IPS-18c (cell line): ENCODE results near the gene FBXL16.
A peak's percentile ranks its signal among the peaks of the same experiment; 100 is the strongest.
"Not testable (repeated sequence)": the region's sequence is repeated elsewhere in the genome, so short reads cannot be mapped to it uniquely, and the experiment has no call there.

Experiments used
- H3K4me3 ChIP-seq: 2 replicates; pipeline ENCODE4 v1.7.0; 2013; ENCODE audit warnings: low read depth, mild to moderate bottlenecking, low read length, moderate library complexity; ENCODE audit not compliant: insufficient read depth
- H3K9me3 ChIP-seq: one replicate; pipeline ENCODE4 v1.6.1; 2013; ENCODE audit warnings: mild to moderate bottlenecking, low read length, moderate library complexity; ENCODE audit not compliant: control insufficient read depth, insufficient read depth

The FBXL16 gene

GRCh38 chr16:716768-717325, 11.2 kb upstream of the FBXL16 start:
- H3K9me3 ChIP-seq = no peaks in the 10 kb centered on the region
- H3K4me3 ChIP-seq = peak overlapping the region; percentile 56

DNA sequence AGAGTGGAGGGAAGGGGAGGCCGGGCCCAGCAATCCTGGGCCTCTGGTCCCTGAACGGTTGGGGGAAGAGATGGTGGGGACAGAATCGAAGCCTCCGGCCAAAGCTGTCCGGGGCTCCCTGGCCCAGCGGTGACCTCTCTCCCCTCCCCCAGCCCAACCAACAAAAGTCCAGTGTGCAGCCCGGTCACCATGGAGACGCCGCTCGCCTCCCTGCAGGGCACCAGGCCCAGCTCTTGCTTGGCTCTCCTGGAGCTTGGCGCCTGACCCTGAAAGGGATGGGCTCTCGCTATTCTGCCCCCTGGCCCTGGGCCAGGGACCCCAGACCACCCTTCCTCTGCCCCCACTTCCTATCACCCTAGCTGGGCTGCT, 10.6 kb upstream of the FBXL16 start:
- Histone ChIP-seq H3K4me3 (peak overlapping the region; percentile 56), H3K9me3 (no peaks in the 10 kb centered on the region)

DNA sequence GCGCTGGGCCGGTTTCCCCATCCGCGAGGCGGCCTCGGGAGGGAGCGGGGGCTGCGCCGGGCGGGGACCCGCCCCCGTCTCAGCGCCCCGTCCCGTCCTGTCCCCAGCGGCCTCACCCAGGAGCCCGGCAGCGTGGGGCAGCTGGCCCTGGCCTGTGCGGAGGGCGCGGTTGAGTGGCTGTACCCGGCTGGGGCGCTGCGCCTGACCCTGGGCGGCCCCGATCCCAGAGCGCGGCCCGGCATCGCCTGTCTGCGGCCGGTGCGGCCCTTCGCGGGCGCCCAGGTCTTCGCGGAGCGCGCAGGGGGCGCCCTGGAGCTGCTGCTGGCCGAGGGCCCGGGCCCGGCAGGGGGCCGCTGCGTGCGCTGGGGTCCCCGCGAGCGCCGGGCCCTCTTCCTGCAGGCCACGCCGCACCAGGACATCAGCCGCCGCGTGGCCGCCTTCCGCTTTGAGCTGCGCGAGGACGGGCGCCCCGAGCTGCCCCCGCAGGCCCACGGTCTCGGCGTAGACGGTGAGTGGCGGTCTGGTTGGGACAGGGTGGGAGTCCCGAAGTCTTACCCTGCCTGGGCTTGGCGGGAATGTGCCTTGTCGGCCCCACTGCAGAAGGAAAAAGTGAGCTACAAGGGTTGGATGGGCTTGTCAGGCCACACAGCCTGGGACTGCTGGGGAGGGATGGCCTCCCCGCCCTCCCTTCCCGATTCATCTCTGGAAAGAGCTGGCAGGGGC, 10.0 kb upstream of the FBXL16 start:
- Histone ChIP-seq H3K9me3 (no peaks in the 10 kb centered on the region), H3K4me3 (peak overlapping the region; percentile 56)

DNA sequence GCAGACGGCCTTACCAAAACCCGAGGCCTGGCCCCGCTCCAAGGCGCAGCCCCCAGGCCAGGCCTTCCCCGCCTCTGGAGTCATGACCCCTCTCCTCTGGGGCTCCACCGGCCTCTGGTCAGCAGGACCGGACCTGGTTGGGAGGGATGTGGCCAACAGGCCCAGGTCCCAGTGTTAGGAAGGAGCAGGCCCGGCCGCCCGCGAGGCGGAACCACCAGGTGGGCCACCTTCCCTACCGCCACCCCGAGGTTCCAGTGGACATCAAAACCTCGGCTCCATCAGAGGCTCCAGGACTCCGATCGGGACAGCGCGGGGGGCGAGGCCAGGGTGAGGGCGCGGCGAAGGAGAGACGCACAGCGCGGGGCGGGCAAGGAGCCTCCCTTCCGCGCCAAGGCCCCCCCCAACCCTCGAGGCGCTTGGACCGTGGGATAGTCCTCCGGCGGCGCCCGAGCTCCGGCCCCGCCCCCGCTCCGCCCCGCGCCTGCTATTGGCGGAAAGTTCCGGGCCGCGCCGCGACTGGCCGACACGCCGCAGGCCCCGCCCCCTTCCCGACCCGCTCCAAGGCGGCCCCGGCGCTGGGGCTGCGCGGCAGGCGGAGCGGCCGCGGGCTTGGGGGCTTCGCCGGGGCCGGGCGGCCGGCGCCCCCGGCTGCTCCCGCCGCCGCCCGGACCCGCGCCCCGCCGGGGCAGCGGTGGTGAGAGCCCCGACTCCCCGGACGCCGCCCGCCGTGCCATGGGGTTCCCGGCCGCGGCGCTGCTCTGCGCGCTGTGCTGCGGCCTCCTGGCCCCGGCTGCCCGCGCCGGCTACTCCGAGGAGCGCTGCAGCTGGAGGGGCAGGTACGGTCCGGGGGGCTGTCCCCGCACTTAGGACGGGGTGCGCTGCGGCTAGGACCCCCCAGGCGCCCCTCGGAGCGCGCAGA, 9.2 kb upstream of the FBXL16 start, which contains the start of gene METRN:
Gene METRN, plus strand, starts transcription at position 561 of the 919 bp plus-strand sequence. Its CDS starts 172 bp downstream, at position 733.
- Histone ChIP-seq H3K9me3 (no peaks in the 10 kb centered on the region), H3K4me3 (peak within 1 kb of the TSS; percentile 56)

GRCh38 chr16:714079-714478, 8.5 kb upstream of the FBXL16 start:
- no peak overlapping the region; the same call in 1 of the 2 replicates for H3K4me3 ChIP-seq
- H3K9me3 ChIP-seq = no peaks in the 10 kb centered on the region

DNA sequence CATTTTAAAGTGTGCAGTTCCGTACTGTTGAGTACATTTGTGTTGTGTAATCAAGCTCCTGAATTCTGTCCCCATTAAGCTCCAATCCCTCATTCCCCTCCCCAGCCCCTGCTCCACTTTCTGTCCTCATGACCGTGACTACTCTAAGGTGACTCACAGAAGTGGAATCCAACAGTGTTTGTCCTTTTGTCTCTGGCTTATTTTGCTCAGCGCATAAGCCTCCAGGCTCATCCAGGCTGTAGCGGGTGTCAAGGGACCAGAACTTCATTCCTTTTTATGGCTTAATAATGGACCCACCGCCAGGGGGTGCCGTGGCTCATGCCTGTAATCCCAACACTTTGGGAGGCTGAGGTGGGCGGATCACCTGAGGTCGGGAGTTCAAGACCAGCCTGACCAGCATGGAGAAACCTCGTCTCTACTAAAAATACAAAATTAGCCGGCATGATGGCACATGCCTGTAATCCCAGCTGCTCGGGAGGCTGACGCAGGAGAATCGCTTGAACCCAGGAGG, 7.2 kb upstream of the FBXL16 start:
- not testable (repeated sequence) for H3K9me3 ChIP-seq, H3K4me3 ChIP-seq

- no peak overlapping the region for H3K4me3 ChIP-seq
- H3K9me3 ChIP-seq = no peaks in the 10 kb centered on the region
These were observed 6.1 kb upstream of the FBXL16 start for GRCh38 chr16:711548-712320.

DNA sequence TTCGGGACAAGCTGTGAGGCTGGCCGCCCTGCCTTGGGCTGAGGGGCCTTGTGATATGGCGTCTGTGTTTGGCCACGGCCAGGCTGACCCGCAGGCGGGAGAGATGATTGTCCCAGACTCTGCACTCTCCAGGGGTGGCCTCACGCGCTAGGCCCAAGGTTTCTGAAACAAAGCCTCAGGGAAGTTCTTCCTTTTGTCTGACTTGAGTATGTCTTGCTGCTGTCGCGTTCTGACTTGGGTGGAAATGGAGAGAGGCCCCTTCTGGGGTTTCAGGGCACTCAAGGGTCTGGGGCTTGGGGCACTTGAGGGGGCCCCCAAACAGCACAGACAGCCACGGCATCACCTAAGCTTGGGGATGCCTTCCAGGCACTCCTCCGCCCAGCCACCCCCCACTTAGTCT, 5.5 kb upstream of the FBXL16 start:
- Histone ChIP-seq H3K4me3 (no peak overlapping the region), H3K9me3 (no peaks in the 10 kb centered on the region)

- Histone ChIP-seq H3K9me3 (no peaks in the 10 kb centered on the region), H3K4me3 (no peak overlapping the region)
These were observed 5.0 kb upstream of the FBXL16 start for GRCh38 chr16:710500-711075.

GRCh38 chr16:709566-710499, 4.2 kb upstream of the FBXL16 start:
- Histone ChIP-seq H3K9me3 (no peaks in the 10 kb centered on the region), H3K4me3 (no peak overlapping the region)

- Histone ChIP-seq H3K4me3 (no peak overlapping the region), H3K9me3 (no peaks in the 10 kb centered on the region)
These were observed 3.4 kb upstream of the FBXL16 start for GRCh38 chr16:708959-709358.

GRCh38 chr16:708019-708418, 2.4 kb upstream of the FBXL16 start:
- Histone ChIP-seq H3K9me3 (no peaks in the 10 kb centered on the region), H3K4me3 (no peak overlapping the region)

DNA sequence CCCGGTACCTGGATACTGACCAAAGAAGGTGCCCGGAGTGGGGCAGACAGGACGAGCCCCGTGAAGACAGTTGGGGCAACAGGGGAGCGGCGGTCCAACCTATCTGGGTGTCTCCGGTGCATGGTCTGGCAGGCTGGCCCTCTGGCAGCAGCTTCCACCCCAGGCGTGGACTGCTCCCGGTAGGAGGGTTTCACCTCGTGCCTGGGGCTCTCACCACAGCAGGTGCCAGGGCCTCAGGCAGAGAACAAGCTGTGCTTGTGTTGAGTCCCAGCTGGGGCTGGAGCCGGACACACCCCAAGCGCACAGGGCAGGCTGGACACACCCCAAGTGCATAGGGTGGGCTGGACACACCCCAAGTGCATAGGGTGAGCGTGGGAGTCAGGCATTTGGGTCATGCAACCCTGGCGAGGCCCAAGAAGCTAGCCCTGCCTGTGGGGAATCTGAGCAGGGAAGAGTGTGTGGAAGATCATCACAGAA, 1.5 kb upstream of the FBXL16 start:
- Histone ChIP-seq H3K9me3 (no peaks in the 10 kb centered on the region), H3K4me3 (peak overlapping the region; percentile 50)

DNA sequence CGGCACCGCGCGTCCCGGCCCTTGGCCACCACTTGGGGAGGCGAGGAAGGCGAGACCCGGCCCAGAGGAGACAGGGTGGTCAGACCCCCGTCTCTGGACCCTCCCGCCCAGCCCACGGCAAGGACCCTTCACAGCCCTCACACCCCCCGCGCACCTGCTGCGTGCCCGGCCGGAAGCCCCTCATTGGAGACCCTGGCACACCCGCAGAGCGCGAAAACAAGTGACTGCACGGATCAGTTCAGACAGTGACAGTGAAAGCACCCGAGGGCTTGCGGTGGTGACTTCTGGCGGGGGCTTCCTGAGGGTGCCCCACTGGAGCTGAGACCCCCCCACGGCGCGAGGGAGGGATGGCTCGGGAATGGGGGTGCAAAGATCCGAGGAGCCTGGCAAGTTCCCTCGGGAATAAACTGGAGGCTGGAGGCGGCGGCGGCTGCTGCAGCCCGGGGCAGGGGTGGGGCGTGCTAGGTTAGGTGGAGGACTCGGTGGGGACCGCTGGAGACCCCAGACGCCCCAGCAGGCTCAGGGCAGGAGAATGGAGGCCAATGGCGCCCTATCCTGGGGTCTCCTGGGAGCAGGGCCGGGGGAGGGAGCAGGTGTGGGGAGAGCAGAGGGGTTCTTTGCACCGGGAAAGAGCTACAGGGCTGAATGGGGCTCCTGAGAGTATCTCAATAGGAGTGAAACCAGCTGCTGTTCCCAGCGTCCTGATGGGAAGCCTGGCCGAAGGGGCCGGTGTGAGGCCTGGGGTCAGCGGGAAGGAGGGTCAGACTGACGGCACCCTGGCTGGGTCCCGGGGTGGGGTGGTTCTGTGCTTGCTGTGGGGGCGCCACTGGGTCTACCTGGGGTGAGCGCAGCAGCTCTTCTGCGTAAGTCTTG, 824 bp upstream of the FBXL16 start:
- peak overlapping the region; percentile 50 for H3K4me3 ChIP-seq
- H3K9me3 ChIP-seq = no peaks in the 10 kb centered on the region
